Middle frontal gyrus (tissue), 1 donor: ENCODE results near the gene PKM.
A peak's percentile ranks its signal among the peaks of the same experiment; 100 is the strongest.

Experiments
- DNase-seq: peaks from one replicate; pipeline ENCODE4 v3.0.0-alpha.2; 2015; ENCODE audit warnings: low spot score; ENCODE audit errors: extremely low spot score

PKM gene

DNA sequence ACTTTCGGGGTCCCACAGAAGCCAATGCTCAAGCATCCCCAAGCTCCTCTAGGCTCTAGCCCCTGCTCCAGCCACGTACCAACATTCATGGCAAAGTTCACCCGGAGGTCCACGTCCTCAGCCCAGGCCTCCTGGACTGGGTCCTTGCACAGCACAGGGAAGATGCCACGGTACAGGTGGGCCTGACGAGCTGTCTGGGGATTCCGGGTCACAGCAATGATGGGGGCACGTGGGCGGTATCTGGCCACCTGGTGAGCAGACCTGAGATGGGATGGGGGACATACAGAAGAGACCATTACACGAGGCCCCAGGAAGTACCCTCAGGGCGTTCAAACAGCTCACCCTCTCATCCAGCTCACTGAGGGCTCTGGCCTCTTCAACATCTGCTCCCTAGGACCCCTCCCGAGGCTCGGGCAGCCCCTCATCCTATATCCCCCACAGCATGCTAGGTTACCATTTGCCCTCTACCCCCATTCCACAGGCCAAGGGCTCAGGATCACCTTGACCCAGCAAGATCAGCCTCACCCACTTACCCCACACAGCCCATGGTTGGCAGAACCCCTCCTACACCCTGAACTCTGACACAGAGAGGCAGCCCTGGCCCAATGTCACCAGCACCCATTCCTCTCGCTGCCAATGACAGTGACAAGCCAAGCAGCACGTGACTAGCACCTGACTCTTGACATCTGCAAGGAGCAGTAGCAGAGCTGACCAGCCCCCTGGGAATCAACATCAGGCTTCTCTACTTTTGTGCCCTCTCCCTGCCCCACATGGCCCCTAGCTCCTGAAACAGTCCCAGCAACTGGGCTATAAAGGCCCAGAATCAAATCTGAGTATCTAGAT, 30.4 kb downstream of the PKM start:
- DNase-seq: no peak

DNA sequence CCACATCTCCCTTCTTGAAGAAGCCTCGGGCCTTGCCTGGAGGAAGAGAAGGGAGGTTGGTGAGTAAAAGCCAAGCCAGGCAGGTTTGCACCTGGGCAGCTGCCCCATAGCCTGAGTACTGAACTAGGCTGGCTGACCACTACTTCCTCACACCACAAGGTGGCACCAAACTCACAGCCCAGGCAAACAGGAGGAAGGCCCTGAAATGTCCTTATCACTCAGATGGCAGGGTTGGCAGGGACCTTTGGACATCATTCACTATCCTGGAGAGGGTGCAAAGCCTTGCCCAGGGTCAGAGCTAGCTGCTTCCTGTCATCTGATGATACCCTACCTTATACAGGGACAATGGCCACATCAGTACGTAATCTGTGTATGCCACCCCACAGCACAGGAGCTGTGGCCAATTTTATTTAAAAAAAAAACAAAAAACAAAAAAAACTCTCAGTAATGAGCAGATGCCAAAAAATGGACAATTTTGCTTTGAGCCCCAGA, 31.2 kb downstream of the PKM start:
- peak; percentile 48 for DNase-seq

DNA sequence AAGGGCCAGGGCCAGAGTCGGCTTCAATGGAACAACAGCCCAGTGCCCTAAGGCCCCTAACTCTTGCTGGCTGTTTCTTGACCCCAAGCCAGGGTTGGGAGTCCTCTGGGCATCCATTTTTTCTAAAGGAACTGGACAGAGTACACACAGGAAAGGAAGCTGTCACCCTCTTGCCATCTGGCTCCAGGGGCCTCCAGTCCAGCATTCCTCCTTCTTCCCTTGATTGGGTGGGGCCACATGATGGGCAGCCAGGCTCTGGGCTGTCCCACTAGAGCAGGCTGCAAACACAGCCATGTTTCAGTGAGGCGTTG, 31.8 kb downstream of the PKM start:
- no peak for DNase-seq

DNA sequence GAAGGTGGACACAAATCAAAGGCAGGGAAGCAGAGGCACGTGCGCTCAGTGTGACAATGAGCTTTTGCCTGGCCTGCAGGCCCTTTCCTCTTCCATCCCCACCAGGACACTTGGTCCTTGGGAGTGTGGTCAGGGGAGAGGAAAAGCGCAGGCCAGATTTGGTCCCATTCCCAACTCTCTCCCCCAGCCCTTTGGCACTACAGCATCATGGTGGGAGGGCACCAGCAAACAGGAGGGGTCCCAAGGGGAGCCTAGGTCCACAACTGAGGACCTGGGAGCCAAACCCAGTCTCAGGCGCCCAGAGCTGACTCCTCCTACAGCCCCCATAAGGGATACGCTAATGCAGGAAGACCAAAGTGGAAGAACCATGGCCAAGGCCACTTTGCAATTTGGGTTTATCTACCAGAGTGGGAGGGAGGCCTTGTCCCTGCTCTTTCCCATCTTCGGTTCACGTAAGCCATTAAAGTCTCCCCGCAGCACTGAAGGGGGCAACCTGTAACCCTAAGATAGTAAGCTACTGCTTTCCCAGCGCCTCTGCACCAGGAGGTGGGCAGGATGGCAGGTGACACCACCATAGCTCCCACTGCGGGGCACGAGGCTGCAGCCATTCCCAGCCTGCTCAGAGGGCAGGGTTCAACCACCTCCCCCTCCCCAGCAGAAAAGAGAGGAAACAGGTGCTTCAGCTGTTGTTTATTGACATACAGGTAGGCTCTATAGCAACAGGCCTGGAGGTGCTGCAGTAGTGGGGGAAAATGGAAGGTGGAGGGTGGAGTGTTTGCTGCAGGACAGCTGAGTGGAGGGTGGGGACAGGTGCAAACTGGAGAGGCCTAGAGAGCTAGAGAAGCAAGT, 32.4 kb downstream of the PKM start:
- DNase-seq: no peak

DNA sequence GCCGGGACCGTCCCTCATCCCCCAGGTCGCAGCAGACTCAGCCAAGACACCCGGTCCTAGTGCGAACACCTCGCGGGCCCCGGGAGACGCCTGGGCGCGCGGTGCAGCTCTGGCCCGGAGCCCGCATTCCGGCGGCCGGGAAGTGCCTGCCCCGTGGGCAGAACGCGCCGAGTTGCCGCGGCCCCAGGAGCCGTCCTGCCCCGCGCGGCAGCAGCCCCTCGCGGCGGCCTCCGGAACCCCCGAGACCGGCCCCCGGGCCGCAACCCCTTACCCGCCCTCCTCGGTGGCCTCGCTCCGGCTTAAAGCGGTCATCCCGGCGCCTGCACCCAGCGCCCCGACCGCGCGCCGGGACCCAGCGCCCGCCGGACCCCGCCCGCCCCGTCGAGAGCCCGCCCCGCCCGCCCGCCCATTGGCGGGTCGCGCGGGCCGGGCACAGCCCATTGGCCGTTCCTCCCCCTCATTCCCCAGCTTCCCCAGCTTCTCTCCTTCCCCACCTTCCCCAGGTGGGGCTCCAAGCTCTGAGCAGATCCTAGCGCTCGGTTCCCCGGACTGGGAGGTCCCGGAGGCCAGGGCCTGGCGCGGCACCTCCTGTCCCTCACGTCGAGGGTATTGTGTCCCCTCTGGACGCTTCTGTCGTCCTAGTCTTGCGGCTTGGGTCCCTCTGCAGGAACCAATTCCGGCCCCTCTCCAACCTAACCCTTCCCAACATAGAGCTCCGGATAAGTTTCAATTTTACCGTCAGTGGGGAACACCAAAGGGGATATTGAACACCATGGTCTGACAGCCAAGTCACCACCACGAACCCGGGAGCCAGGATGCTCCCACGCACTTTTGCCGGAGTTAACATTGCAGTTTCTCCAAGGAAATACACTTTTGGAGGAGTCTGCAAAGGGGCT, 33.3 kb downstream of the PKM start, which contains the start of gene GRAMD2A:
GRAMD2A (minus strand) TSS at position 328 of the 896 bp plus-strand sequence.
- no peak for DNase-seq

DNA sequence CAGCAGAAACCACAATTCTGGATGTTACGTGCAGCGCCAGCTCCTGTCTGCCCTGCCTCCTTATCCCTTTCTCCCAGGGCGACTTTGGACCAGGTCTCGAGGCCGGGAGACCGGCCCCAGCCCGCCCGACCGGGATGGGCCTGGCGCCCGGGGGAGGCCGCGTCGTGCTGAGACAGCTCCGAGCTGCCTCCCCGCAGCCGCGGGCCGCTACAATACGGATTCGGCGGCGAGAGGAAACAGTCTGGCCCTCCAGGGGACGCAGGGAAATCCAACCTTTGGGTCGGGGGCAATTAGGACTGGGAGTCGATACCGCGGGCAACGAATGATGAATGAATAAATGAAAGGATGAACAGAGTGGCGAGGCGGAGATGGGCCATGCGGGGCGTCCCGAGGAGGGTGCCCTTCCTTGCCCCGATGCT, 33.9 kb downstream of the PKM start:
- DNase-seq: no peak

DNA sequence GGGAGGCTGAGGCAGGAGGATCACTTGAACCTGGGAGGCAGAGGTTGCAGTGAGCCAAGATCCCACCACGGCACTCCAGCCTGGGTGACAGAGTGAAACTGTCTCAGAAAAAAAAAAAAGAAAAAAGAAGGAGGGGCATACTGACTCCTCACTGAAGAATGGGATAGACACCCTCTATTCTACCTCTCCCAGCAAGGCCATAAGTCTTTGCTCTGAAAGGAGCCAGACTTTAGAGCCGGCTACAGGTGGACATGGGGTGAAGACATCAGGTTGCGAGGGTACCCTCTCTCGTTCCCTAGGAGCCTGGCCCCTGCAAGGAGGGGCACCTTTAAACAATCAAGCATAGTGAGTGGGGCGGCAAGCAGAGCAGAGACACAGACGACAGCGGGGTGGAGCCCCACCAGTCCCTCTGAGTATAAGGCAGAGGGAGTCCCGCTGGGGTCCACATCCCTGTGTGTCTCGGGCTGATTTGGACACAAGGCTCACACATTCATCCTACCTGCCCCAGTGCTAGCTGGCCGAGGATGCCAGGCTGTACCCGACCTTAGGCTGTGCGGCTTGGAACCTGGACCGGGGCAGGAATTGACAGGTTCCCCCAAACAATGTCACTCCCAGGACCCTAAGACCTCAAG, 34.5 kb downstream of the PKM start:
- no peak for DNase-seq

DNA sequence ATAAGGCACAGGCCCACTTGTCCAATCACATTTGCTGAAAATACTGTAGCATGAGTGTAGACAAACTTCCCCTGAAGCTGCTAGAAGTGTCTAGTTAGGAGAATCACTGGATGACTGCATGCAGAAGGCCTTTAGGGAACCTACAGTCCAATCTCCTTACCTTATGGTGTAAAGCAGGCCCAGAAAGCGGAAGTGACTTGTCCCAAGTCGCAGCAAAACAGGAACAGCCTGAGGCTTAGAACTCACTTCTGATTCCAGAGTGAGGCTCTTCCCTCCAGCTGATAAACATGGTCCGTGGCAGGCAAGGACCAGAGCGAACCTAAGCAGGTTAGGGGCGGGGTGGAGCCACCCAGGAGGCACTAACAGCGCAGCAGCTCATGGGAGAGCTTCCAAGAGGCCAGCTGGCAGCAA, 35.9 kb downstream of the PKM start:
- no peak for DNase-seq

DNA sequence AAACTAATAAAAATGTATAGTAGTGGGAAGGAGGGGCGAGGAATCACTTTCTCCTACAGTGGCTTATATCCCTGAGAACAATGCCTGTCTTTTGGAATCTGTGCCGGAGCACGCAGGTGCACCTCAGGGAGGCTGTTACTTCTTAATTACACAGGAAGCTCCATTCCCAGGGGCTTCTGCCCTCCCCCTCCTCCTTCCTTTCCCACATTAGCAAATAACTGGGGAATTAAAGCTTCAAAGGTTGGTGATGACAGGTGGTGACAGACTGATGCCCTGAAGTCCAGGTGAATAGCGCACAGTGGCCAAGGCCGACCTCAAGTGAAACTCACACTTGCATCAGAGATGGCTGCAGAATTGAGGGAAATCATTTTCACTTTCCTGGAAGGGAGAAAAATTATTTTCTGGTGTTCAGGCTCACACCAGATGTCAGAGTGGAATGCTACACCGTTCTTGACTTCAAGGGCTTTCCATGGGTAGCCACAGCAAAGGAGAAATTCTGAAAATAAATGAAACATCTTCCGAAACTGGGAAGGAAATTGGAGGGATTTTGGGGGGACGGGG, 37.1 kb downstream of the PKM start:
- no peak for DNase-seq

DNA sequence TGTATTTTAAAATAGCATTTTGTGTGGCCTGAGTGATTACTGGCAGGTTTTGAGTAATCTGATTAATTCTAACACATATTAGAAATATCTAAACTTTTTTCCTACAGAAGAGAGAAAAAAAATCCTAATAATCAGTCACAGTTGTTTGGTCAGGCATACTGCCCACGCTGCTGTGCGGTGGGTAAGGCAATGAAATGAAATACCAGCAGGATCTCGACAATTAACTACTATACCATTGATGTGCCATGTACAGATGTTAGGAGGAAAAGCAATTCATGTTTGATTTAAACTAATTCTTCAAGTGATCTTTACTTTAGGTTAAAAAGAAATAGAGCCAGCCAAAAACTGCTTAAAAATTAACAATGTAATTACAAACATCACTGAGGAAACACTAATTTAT, 38.6 kb downstream of the PKM start:
- DNase-seq: no peak

DNA sequence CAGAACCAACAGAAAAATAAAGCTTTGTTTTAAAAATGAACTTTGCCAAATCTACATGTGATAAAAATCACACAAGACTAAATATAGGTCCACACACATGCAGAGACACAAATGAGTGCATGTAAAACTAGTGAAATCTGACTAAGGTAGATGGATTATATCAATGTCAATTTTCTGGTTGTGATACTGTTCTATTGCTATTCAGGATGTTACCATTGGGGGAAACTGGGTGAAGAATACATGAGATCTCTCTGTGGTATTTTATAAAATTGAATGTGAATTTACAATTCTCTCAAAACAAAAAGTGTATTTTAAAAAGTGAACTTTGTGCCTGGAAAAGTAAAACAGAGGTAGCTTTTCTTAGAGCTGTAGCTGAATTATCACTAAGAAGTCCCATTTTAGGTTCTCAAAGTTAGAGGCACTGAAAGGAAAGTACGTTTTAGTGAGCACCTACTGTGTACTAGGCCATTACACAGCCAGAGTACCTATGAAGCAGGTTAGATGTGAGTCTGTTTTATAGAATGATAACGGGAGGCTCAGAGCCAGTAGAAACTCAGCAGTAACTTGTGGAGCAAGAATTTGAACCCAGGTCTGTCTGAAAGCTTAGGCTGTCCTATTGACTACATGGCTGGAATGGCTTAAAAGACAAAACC, 41.6 kb downstream of the PKM start:
- no peak for DNase-seq

DNA sequence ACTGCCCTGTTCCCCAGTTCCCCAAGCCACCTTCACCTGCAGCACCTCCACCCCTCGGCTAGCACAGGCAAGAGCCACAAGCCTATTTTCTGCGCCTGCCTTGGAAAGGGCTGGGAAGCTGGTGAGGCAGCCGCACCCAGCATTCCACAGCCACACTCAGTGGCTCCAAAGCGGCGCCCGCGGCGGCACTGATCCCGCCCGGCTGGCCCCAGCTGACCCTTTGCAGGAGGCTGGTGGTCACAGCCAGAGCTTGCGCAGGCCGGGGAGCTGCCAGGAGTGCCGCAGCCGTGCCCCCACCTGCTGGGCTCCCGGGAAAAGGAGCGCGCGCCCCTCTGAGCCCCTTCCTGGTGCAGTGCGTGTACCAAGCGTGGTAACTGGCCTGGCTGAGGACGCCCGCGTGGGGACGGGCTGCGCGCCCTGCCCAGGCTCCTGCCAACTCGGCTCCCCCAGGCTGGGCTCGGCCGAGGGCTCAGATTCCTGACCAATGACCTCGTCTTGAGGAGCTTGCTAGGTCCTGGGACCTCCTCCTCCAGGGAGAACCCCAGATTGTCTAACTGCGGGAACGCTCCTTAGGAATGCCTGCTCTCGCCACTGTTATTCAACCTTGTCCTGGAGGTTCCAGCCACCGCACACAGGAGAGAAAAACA, 46.7 kb downstream of the PKM start:
- no peak for DNase-seq

DNA sequence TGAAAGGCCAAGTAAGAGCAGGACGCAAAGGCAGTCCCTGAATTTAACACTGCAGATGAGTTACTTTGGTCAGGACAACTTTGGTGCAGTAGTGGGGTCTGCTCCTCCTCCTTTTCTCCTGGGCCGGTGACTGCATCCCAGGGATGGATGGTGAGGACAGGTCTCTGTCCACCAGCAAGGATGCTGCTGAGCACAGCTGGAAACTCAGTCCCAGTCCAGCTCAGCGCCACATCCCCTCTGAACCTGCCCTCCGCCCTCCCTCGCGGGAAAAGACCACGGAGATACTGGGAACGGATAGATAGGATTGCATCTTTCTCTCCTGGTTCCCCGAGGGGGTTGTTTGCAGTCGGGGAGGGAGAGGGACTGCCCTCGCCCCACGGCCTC, 47.2 kb downstream of the PKM start:
- DNase-seq: no peak

DNA sequence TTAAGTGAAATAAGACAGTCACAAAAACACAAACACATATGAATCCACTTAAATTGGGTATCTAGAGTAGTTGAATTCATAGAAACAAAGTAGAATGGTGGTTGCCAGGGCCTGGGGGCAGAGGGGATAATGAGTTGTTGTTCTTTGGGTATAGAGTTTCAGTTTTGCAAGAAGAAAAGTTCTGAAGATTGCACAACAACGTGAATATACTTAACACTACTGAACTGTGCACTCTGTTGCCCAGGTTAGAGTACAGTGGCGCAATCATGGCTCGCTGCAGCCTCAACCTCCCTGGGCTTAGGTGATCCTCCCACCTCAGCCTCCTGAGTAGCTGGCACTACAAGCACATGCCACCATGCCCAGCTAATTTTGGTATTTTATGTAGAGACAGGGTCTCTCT, 48.3 kb downstream of the PKM start:
- no peak for DNase-seq

DNA sequence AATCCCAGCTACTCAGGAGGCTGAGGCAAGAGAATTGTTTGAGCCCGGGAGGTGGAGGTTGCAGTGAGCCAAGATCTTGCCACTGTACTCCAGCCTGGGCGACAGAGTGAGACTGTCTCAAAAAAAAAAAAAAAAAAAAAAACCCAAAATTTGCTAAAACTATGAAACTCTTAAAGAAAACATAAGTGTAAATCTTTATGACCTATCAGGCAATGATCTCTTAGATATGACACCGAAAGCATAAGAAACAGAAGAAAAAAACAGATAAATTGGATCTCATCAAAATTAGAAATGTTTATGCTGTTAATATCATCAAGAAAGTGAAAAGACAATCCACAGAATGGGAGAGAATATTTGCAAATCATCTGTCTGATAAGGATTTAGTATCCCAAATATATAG, 48.7 kb downstream of the PKM start:
- no peak for DNase-seq

DNA sequence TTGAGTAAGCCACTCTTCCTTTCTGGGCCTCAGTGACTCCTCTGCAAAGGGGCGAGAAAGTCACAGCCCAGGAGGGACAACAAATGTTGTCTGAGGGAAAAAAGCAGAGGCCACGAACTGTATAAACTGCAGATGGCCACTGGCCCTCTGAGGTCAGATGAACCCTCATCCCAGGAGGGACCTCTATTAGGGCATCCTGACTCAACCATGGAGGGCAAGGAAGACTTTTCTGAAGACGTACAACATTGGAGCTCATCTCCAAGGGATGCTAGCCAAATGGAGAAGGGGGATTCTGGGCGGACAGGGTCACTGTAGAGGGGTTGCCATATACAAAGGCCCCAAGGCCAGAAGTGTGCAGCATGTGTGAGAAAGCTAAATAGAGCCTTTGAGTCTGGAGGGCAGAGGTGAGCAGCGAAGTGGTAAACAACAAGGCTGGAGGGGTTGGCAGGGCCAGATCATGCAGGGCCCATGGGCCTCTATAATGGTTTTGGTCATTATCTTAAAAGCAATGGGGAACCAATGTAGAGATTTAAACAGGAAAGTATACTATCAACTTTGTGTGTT, 50.1 kb downstream of the PKM start:
- no peak for DNase-seq

DNA sequence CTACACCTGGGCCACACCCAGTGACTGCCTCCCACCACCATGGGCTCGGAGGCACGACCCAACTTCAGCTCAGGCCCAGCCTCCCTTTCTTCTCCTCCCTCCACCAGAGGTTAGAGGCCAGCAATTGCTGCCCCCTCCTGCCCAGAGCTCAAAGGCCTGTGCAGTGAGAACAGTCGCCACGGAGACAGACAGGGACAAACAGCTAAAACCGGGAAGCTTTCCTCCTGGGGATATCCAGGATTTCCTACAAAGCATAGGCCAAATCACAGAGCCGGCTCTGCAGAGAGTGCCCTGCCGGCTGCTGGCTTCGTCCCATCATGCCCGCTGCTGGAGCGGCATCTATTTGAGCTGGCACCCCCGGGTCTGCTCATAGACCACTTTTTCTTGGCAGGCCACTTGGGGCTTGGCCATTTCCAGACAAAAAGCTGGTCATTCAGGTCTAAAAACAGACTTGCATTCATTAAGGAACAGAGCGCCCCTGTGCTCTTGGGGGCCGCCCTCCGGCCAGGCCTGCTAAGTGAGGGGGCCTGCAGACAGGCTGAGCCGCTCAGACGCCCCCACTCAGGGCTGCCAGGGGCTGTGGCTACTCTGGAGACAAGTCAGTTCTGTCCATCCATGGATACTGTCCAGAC, 50.9 kb downstream of the PKM start:
- peak; percentile 40 for DNase-seq

DNA sequence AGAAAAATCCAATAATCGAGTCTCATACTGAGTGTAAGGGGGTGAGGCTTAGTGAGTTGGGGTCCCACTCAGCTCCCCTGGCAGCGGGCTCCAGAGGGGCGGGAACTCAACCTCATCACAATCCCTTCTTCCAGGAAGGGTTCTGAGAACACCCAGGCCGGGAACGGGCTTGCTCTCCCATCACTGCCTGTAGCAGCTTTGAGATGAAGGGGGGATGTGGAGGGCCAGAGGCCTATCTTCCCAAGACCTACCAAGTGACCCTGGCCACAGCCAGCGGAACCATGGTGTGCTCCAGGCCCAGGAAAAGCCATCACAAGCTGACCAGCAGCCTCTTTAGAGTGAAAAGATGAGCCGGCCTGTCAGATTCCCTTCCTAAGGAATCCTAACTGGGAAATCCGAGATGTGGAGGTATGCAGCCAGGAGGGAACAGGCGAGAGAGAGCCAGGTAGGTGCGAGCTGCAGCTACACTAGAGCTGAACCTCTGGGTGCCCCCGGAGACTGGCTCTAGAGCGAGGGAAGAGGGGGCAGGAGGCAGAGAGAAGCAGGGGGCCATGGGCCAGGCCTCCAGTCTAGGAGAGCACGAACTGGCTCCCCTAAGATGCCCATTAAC, 51.9 kb downstream of the PKM start:
- no peak for DNase-seq
